Measurements from ENCODE around the gene KCTD16. TPM values are rescaled to one million over a fixed set of nuclear protein-coding genes. Genes with fewer than 3 reads are reported as not detected.

The KCTD16 gene
- total and polyA plus RNA-seq, 5 donors from 2014 or later = 0.44 TPM; not detected in 4

DNA sequence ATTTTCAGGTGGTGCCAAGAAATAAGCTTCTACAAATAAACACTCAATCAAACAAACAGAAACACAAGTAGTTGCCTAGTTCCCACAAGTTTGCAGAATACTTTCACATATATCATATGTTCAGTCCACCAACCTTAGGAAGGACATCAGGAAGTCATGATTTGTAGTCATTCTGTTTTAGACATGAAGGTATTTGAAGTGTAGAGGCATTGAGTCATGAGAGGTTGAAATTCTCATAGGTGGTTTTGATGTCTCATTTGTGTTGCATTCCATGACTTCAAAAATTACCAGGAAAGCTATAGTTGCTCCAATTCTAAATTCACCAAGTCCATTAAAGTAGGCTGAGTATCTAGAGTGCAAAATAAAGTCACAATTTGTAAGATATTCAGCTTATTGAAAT is 159.0 kb downstream of the KCTD16 start:
- no peak overlapping the region for H3K4me3 ChIP-seq (ENCODE audit: low read depth, low read length)
- Mint-ChIP-seq H3K27me3 (no peaks in the 10 kb centered on the region), H3K4me3 (no peak overlapping the region), H3K27ac (no peak overlapping the region), H3K36me3 (no peaks in the 10 kb centered on the region), H3K9me3 (peaks cover 0 to 2% (median 0%) of the 10 kb centered on the region in 7 donors), H3K4me1 (no peaks in the 10 kb centered on the region)
- H3K4me1 ChIP-seq (ENCODE audit: control insufficient read depth, insufficient read depth, low read length, poor library complexity, severe bottlenecking) = no peaks in the 10 kb centered on the region
- no peak overlapping the region for H3K27ac ChIP-seq (ENCODE audit: insufficient read depth, low read length, poor library complexity, severe bottlenecking)
- no peaks in the 10 kb centered on the region for H3K36me3 ChIP-seq (ENCODE audit: control insufficient read depth, insufficient read depth, low read length)
- ATAC-seq (ENCODE audit: low read depth in 2 of 2) = no peak
- H3K27me3 ChIP-seq (ENCODE audit: control insufficient read depth, insufficient read depth, low read length) = no peaks in the 10 kb centered on the region
- no peaks in the 10 kb centered on the region for H3K9me3 ChIP-seq (ENCODE audit: control insufficient read depth in 2 of 2, low read length in 2 of 2)
- no peak for DNase-seq

DNA sequence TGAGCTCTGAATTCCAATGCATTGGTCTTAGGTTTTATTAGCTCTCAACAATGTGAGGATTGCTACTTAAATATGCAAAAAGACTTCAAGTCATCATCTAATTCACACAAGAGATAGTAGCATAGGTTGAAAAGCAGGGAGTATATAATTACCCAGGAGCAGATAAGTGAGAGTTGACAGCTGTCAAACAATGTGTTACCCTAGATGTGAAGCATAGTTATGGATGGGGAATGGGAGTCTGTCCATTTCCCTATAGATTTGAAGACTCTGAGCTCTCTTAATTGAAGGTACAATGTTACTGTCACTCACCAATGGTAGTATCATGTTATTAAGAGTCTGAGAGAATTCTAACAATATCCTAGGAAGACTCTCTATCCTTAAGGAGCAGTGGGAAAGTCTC is 160.7 kb downstream of the KCTD16 start:
- Histone ChIP-seq H3K27ac (ENCODE audit: insufficient read depth, low read length, poor library complexity, severe bottlenecking) (no peak overlapping the region), H3K27me3 (ENCODE audit: control insufficient read depth, insufficient read depth, low read length) (no peaks in the 10 kb centered on the region), H3K4me1 (ENCODE audit: control insufficient read depth, insufficient read depth, low read length, poor library complexity, severe bottlenecking) (no peaks in the 10 kb centered on the region), H3K9me3 (ENCODE audit: control insufficient read depth in 2 of 2, low read length in 2 of 2) (no peaks in the 10 kb centered on the region), H3K36me3 (ENCODE audit: control insufficient read depth, insufficient read depth, low read length) (no peaks in the 10 kb centered on the region), H3K4me3 (ENCODE audit: low read depth, low read length) (no peak overlapping the region)
- ATAC-seq (ENCODE audit: low read depth in 2 of 2) (no peak), DNase-seq (no peak)
- no peak overlapping the region for H3K4me3 Mint-ChIP-seq
- H3K9me3 Mint-ChIP-seq = no peaks in the 10 kb centered on the region
- no peaks in the 10 kb centered on the region for H3K36me3 Mint-ChIP-seq
- no peak overlapping the region for H3K27ac Mint-ChIP-seq
- no peaks in the 10 kb centered on the region for H3K27me3 Mint-ChIP-seq
- H3K4me1 Mint-ChIP-seq = no peaks in the 10 kb centered on the region

DNA sequence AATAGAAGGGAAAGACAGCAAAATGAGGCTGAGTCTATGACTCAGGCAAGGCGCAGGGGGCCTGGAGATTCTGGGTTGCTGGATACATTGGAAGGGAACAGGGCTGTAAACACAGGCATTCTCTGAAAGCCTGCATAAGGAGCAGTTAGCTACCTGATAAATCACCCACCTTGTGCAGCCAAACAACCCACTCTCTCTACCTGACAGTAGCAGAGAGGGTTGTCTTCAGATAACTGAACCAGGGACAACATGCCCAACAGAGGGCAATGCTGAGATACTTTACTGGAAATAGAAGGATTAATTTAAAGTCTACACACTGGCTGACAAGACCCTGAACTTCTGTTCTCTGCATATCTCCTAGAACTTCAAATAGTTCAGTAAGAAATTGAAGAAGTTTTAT is 161.6 kb downstream of the KCTD16 start:
- no peaks in the 10 kb centered on the region for H3K4me1 Mint-ChIP-seq
- H3K27me3 ChIP-seq (ENCODE audit: control insufficient read depth, insufficient read depth, low read length) = no peaks in the 10 kb centered on the region
- H3K27ac Mint-ChIP-seq = no peak overlapping the region
- ATAC-seq (ENCODE audit: low read depth in 2 of 2) (no peak), DNase-seq (no peak)
- no peaks in the 10 kb centered on the region for H3K36me3 Mint-ChIP-seq
- H3K4me3 Mint-ChIP-seq = no peak overlapping the region
- H3K9me3 Mint-ChIP-seq = no peaks in the 10 kb centered on the region
- no peak overlapping the region for H3K4me3 ChIP-seq (ENCODE audit: low read depth, low read length)
- no peak overlapping the region for H3K27ac ChIP-seq (ENCODE audit: insufficient read depth, low read length, poor library complexity, severe bottlenecking)
- no peaks in the 10 kb centered on the region for H3K27me3 Mint-ChIP-seq
- no peaks in the 10 kb centered on the region for H3K9me3 ChIP-seq (ENCODE audit: control insufficient read depth in 2 of 2, low read length in 2 of 2)
- H3K4me1 ChIP-seq (ENCODE audit: control insufficient read depth, insufficient read depth, low read length, poor library complexity, severe bottlenecking) = no peaks in the 10 kb centered on the region
- no peaks in the 10 kb centered on the region for H3K36me3 ChIP-seq (ENCODE audit: control insufficient read depth, insufficient read depth, low read length)

DNA sequence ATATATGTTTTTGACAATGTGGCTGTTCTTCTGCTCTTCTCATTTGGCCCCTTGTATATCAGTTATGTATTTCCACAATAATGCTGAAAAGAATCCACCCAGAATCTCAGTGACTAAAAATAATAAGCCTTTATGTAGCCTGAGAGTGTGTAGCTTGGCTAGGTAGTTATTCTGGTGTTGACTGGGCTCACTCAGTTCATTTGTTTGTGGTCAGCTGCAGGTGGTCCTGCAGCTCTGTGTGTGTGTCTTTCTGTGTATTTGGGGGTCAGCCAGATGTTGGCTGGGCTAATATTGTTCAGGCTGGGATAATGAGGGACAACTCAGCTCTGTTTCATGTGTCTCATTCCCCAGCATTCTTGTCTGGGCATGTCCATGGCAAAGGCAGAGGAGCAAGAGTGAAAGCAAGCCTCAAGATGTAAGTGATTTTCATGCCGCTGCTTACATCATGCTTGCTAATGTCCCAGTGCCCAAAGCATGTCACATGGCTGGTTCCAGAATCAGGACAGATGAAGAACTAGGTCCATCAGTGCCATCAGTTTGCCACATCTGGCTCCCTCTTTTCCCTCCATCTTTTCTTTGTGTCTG is 162.8 kb downstream of the KCTD16 start:
- H3K27me3 Mint-ChIP-seq = no peaks in the 10 kb centered on the region

DNA sequence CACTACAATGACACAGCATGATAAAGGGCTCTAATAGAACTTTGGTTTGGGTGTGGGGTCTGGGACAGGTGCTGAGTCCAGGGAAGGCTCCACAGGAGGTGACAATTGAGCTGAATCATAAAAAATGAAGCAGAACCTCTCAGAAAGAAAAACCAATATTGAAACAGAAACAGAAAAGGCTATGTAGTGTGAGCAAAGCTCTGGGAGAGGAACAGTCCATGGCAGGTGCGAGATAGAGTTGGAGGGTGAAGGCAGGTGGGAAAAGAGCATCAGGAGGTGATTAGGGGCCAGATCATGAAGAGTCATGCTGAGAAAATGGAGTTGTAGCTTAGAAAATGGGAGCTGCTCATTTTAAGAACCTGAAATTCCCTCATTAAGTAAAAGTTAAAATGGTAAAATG is 164.9 kb downstream of the KCTD16 start:
- H3K36me3 ChIP-seq (ENCODE audit: control insufficient read depth, insufficient read depth, low read length) = no peaks in the 10 kb centered on the region
- no peaks in the 10 kb centered on the region for H3K27me3 Mint-ChIP-seq
- ATAC-seq (ENCODE audit: low read depth in 2 of 2) (no peak), DNase-seq (no peak)
- no peak overlapping the region for H3K4me3 Mint-ChIP-seq
- H3K9me3 Mint-ChIP-seq = peaks cover 0 to 6% (median 2%) of the 10 kb centered on the region in 7 donors
- H3K27me3 ChIP-seq (ENCODE audit: control insufficient read depth, insufficient read depth, low read length) = no peaks in the 10 kb centered on the region
- H3K4me1 ChIP-seq (ENCODE audit: control insufficient read depth, insufficient read depth, low read length, poor library complexity, severe bottlenecking) = no peaks in the 10 kb centered on the region
- H3K4me3 ChIP-seq (ENCODE audit: low read depth, low read length) = no peak overlapping the region
- no peaks in the 10 kb centered on the region for H3K36me3 Mint-ChIP-seq
- H3K27ac ChIP-seq (ENCODE audit: insufficient read depth, low read length, poor library complexity, severe bottlenecking) = no peak overlapping the region
- no peak overlapping the region for H3K27ac Mint-ChIP-seq
- H3K4me1 Mint-ChIP-seq = no peaks in the 10 kb centered on the region
- H3K9me3 ChIP-seq (ENCODE audit: control insufficient read depth in 2 of 2, low read length in 2 of 2) = no peaks in the 10 kb centered on the region

More for the DNA sequence above, 162.8 kb downstream of the KCTD16 start:
- Mint-ChIP-seq H3K4me3 (no peak overlapping the region), H3K27ac (no peak overlapping the region), H3K4me1 (no peaks in the 10 kb centered on the region), H3K36me3 (no peaks in the 10 kb centered on the region), H3K9me3 (no peaks in the 10 kb centered on the region)
- Histone ChIP-seq H3K4me1 (ENCODE audit: control insufficient read depth, insufficient read depth, low read length, poor library complexity, severe bottlenecking) (no peaks in the 10 kb centered on the region), H3K27ac (ENCODE audit: insufficient read depth, low read length, poor library complexity, severe bottlenecking) (no peak overlapping the region), H3K36me3 (ENCODE audit: control insufficient read depth, insufficient read depth, low read length) (no peaks in the 10 kb centered on the region), H3K9me3 (ENCODE audit: control insufficient read depth in 2 of 2, low read length in 2 of 2) (no peaks in the 10 kb centered on the region), H3K27me3 (ENCODE audit: control insufficient read depth, insufficient read depth, low read length) (no peaks in the 10 kb centered on the region), H3K4me3 (ENCODE audit: low read depth, low read length) (no peak overlapping the region)
- DNase-seq = no peak
- no peak for ATAC-seq (ENCODE audit: low read depth in 2 of 2)

DNA sequence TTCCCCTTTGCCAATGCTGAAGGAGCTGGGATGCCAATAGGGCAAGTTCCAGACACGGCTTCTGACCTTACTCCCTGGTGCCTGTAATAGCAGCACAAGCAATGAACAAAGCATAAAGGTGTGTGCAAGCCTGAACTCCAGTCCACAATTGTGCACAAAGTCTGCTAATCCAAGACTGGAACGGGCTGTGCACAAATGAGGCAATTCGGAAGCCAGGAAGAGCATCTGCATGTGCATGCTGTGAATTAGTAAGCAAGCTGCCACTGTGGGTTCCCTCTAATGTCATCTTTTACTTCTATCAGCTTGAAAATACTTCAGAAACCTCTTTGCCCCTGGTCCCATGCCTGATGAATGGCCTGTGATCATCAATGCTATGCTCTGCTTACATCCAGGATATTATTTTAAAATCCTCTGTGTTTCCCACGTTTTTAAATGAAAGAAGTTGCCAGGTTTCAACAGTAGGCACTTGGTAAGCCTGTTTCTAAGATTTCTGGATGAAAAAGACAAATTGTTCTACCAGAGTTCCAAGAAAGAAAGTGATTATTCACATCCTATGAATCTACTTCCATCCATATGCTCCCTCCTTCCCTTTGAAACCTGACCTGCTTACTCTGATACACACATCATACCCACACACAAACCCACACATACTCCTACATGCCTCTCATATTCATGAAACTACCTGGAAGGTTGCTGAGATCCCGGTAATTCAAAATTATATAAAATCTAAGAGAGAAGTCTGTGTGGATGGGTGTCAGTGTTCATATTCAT is 165.7 kb downstream of the KCTD16 start:
- Mint-ChIP-seq H3K4me3 (no peak overlapping the region), H3K4me1 (no peaks in the 10 kb centered on the region), H3K36me3 (no peaks in the 10 kb centered on the region), H3K27me3 (no peaks in the 10 kb centered on the region), H3K9me3 (peaks cover 0 to 9% (median 2%) of the 10 kb centered on the region in 7 donors), H3K27ac (no peak overlapping the region)
- Histone ChIP-seq H3K36me3 (ENCODE audit: control insufficient read depth, insufficient read depth, low read length) (no peaks in the 10 kb centered on the region), H3K9me3 (ENCODE audit: control insufficient read depth in 2 of 2, low read length in 2 of 2) (no peaks in the 10 kb centered on the region), H3K4me3 (ENCODE audit: low read depth, low read length) (no peak overlapping the region), H3K27me3 (ENCODE audit: control insufficient read depth, insufficient read depth, low read length) (no peaks in the 10 kb centered on the region), H3K27ac (ENCODE audit: insufficient read depth, low read length, poor library complexity, severe bottlenecking) (no peak overlapping the region), H3K4me1 (ENCODE audit: control insufficient read depth, insufficient read depth, low read length, poor library complexity, severe bottlenecking) (no peaks in the 10 kb centered on the region)
- ATAC-seq (ENCODE audit: low read depth in 2 of 2) (no peak), DNase-seq (no peak)

DNA sequence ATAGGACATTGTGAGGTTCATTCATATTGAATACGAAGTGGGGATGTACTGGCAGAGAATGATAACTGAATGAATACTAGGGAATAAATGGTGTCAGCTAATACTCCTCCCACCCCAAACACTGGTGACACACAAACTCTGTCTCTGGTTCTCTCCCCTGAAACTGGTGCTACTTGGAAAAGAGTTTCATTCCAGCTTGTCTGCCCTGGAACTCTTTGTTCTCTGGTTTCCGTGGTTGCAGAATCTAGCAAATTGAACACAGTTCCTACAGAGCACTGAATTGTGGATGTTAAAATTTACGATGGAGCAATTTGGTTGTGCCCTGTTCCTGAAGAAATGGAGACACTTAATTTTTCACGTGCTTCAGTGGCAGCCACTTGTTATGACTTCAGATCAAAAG is 181.7 kb downstream of the KCTD16 start:
- peaks cover 0 to 7% (median 3%) of the 10 kb centered on the region in 7 donors for H3K9me3 Mint-ChIP-seq

More for the DNA sequence above, 181.7 kb downstream of the KCTD16 start:
- Histone ChIP-seq H3K36me3 (ENCODE audit: control insufficient read depth, insufficient read depth, low read length) (no peaks in the 10 kb centered on the region), H3K27ac (ENCODE audit: insufficient read depth, low read length, poor library complexity, severe bottlenecking) (no peak overlapping the region), H3K4me1 (ENCODE audit: control insufficient read depth, insufficient read depth, low read length, poor library complexity, severe bottlenecking) (no peaks in the 10 kb centered on the region), H3K9me3 (ENCODE audit: control insufficient read depth in 2 of 2, low read length in 2 of 2) (no peaks in the 10 kb centered on the region), H3K27me3 (ENCODE audit: control insufficient read depth, insufficient read depth, low read length) (no peaks in the 10 kb centered on the region), H3K4me3 (ENCODE audit: low read depth, low read length) (no peak overlapping the region)
- Mint-ChIP-seq H3K36me3 (no peaks in the 10 kb centered on the region), H3K27ac (no peak overlapping the region), H3K27me3 (no peaks in the 10 kb centered on the region), H3K4me1 (no peaks in the 10 kb centered on the region), H3K4me3 (no peak overlapping the region)
- ATAC-seq (ENCODE audit: low read depth in 2 of 2) (no peak), DNase-seq (no peak)
